Measurements from ENCODE around the gene DNM1.

The DNM1 gene

DNA sequence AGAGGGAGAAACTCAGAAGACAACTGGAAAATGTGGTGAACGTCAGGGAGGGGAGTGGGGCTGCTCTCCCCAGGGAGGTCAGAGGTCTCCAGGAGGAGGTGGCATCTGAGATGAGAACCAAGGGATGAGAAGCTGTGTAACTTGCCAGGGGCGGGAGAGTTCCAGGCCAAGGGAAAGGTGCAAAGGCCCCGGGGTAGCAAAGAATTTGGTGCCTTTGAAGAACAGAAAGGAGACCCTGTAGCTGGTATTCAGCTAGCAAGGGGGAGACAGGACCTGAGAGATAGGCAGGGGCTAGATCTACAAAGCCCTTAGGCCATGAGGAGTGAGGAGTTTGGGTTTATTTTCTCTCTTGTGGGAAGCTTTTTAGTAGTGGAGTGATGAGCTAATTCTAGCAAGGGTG is 3.3 kb downstream of the DNM1 start:
- no peak for DNase-seq (ENCODE audit: low read depth)
- no peak overlapping the region for H3K4me3 ChIP-seq (ENCODE audit: low read length)
- TF ChIP-seq, protein P1, sequence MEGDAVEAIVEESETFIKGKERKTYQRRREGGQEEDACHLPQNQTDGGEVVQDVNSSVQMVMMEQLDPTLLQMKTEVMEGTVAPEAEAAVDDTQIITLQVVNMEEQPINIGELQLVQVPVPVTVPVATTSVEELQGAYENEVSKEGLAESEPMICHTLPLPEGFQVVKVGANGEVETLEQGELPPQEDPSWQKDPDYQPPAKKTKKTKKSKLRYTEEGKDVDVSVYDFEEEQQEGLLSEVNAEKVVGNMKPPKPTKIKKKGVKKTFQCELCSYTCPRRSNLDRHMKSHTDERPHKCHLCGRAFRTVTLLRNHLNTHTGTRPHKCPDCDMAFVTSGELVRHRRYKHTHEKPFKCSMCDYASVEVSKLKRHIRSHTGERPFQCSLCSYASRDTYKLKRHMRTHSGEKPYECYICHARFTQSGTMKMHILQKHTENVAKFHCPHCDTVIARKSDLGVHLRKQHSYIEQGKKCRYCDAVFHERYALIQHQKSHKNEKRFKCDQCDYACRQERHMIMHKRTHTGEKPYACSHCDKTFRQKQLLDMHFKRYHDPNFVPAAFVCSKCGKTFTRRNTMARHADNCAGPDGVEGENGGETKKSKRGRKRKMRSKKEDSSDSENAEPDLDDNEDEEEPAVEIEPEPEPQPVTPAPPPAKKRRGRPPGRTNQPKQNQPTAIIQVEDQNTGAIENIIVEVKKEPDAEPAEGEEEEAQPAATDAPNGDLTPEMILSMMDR (conservative IDR thresholded peaks at IDR 0.05; ENCODE audit: low read length) = no peak

DNA sequence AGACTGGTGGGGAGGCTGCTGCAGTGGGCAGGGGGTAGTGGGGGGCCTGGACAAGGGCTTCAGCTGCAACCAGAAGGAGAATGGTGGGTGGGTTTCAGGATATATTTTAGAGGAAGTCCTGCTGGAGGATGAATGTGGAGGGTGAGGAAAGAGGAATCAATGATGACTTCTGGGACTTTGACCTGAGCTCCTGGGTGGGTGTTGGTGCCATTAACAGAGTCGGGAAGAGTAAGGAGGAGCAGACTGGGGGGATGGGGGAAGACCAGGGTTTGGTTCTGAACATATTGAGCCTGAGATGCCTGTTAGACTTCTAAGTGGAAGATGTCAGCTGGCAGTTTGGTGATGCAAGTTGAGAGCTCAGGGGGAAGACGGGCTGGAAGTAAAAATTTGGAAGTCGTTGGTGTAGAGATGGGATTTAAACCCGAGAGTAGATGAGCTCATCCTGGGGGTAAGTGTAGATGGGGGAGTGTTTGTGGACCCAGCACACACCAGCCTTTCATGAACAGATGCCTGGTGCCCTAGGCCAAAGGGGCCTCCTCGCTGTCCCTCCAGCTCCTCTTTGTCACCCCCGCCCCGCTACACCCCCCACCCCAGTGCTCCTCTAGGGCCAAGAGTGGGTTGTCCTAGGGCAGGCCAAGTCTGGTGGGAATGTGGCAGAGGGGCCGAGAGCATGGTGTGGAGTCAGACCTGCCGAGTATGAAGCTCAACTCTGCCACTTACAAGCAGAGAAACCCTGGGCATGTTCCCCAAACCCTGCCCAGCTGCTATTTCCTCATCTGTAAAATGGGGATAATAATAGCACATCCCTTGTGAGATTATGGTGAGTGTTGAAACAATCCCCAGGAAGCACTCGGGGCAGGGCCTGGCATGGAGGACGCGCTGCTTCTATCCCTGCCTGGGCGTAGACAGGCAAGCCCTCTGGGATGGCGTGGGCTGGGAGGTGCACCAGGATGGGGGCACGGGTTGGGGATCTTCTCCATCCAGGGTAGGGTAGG is 4.0 kb downstream of the DNM1 start:
- no peak overlapping the region for H3K4me3 ChIP-seq (ENCODE audit: low read length)
- TF ChIP-seq, protein P1 (conservative IDR thresholded peaks at IDR 0.05; ENCODE audit: low read length) = no peak
- DNase-seq (ENCODE audit: low read depth) = peak; percentile 29

DNA sequence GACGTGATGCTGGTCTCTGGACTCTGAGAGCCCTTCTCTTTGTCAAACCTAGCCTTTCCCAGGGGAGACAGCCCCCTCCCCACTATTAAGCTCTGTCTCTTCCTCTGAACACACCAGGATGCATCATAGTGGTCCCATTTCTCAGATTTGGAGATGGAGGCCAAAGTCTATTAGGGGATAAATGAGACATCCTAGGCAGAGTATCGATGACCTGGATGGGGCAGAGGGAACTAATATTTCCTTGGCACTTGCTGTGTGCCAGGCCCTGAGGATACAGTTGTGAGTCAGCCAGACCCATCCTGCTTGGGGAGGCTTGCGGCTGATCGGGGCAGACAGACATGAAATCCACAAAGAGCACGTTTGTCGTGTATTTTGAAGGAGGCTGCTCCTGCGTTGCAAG is 5.2 kb downstream of the DNM1 start:
- DNase-seq (ENCODE audit: low read depth) = peak; percentile 18
- TF ChIP-seq, protein P1 (conservative IDR thresholded peaks at IDR 0.05; ENCODE audit: low read length) = no peak
- no peak overlapping the region for H3K4me3 ChIP-seq (ENCODE audit: low read length)

DNA sequence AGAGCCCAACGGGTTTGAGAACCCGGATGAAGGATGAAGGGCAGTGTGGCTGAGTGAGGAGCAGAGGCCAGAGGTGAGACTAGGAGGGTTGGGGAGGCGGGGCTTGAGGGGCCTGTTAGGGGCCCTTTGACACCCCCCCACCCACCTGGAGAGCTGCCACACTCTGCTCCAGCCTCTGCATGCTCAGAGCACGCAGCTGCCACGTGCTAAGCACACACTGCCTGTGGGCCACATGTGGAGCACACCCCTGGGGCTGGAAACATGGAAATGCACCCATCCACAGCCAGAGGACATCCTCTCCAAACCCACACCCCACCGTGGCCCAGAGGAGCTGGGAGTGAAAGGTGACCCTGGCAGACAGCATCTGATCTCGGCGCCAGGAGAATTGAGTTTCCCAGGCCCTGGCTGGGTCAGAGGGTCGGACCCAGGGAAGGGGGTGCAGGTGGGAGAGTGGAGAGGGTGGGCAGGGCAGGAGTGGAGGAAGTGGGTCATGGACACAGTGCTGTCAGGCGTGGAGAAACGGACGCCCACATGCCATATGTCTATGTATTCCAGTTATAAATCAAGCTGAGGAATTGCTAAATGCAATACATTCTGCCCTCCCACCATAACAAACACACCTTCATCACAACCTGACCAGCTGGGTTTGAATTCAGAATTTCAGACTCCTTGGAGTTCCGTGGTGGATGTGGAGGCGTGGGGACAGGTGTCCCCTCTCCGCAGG is 5.9 kb downstream of the DNM1 start:
- TF ChIP-seq, protein P1 (conservative IDR thresholded peaks at IDR 0.05; ENCODE audit: low read length) = no peak
- DNase-seq (ENCODE audit: low read depth) = no peak

DNA sequence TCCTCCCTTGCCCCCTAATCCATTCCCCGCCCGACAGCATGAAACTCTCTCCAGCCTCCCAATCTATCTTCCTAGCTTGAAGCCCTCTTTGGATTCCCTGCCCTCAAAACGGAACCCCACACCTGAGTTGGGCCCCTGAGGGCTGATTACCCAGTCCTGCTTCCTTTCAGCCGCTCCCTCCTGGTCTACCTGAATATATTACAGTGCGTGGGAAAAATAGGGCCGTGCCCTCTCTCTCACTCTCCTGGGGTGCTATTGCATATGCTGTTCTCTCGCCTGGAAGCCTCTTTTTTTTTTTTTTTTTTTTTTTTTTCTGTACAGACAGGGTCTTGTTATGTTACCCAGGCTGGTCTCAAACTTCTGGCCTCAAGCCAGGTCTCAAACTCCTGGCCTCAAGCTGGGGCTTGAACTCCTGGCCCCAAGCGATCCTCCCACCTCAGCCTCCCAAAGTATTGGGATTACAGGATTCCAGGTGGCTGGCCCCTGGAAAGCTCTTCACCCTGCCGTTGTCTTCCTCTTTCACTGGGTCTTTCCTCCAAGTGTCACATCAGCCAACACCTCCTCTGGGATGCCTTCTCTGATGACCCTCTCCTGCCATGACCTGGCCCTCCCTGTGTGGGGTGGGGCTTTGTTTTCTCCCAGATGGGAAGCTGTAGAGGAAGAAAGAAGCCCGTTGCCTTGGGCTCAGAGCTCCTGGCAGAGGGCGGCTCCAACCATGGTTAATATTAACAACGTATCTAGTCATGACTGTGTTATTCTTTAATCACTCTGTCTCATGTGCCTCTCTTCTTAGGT is 8.2 kb downstream of the DNM1 start:
- TF ChIP-seq, protein P1 (conservative IDR thresholded peaks at IDR 0.05; ENCODE audit: low read length) = no peak
- no peak overlapping the region for H3K4me3 ChIP-seq (ENCODE audit: low read length)
- DNase-seq (ENCODE audit: low read depth) = no peak

More for the DNA sequence above, 5.9 kb downstream of the DNM1 start:
- H3K4me3 ChIP-seq (ENCODE audit: low read length) = no peak overlapping the region

DNA sequence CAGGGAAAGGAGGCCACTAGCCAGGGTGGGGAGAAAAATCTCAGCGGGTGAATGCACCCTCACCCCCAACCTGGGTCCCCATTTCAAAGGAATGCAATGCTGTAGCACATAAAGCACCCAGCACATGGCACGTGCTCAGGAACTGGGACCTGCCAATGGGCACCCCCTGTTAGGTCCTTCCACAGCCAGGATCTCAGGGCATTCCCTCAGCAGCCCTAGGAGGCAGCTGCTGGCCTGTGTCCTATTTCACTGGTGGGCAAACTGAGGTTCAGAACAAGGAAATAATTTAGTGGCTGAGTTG is 8.8 kb downstream of the DNM1 start:
- DNase-seq (ENCODE audit: low read depth) = no peak
- TF ChIP-seq, protein P1 (conservative IDR thresholded peaks at IDR 0.05; ENCODE audit: low read length) = no peak
- H3K4me3 ChIP-seq (ENCODE audit: low read length) = no peak overlapping the region

All from AG10803 (cell line).